H1 (cell line): ENCODE results near the gene SRSF1. TPM values are rescaled to one million over a fixed set of nuclear protein-coding genes. Genes with fewer than 3 reads are reported as not detected.

Experiments used
- EZH2 ChIP-seq: fragments of 200-600 bp; sonication (generic); IDR thresholded peaks from 2 replicates; pipeline ENCODE4 v1.7.1; 2012; ENCODE audit warnings: low read depth, mild to moderate bottlenecking, moderate library complexity, low read length, inconsistent platforms; ENCODE audit not compliant: severe bottlenecking
- polyA plus RNA-seq, 7 experiments: library from polyadenylated mRNA; depleted of rRNA in 3 of 7; stranded (reverse) in 5 of 7; unstranded in 2 of 7; fragments of >200 nt in 5 of 7; fragments of 200-250 nt in 2 of 7; gene quantifications; 1 replicate in 5 of 7; 2 replicates in 1 of 7; 4 replicates in 1 of 7; pipeline versions ENCODE4 v1.2.1 to v1.2.3, GENCODE V29; 2011 to 2013; ENCODE audit warnings: missing spikeins in 2 of 7, mixed read lengths in 2 of 7
- total RNA-seq: library from RNA; stranded (reverse); fragmentation: NEBNext Ultra II Directional; extraction: Animal tissue kit (Norgen Biotek cat#: 25700); gene quantifications from 2 replicates; pipeline ENCODE4 v1.2.1, GENCODE V29; 2021
- TF ChIP-seq, protein P1 (sequence below), 3 experiments: IDR thresholded peaks; 1 replicate in 2 of 3; 2 replicates in 1 of 3; pipeline versions ENCODE4 v1.5.1 to v1.6.1; 2011; ENCODE audit warnings: low read length in 3 of 3, mild to moderate bottlenecking in 3 of 3, inconsistent platforms in 2 of 3, low read depth in 1 of 3, moderate library complexity in 1 of 3; ENCODE audit not compliant: insufficient read depth in 1 of 3; ENCODE audit errors: control extremely low read depth in 1 of 3

The SRSF1 gene
- total and polyA plus RNA-seq, 2 of the 8 experiments (the other 6 are each of a cell fraction or from before 2014, with no cell fraction given), result 149 to 429 TPM

DNA sequence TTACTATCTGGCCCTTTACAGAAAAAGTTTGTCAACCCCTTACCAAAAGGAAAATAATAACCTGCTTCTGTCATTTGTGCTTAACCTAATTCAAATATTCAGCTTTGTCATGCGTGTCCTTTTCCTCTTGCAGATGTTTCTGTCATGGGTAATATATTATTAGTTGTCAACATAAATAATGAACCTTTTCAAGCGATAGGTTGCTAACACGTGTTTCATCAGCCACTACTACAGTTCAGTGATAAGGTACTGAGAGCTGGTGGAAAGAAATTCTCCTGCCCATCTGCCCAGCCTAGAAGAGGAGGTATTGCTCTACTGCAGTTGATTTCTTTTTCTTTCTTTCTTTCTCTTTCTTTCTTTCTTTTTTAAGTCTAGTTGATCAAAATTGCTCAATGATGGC is 12.0 kb upstream of the SRSF1 start (continued):
- TF ChIP-seq EZH2, result no peak
- TF ChIP-seq, protein P1, sequence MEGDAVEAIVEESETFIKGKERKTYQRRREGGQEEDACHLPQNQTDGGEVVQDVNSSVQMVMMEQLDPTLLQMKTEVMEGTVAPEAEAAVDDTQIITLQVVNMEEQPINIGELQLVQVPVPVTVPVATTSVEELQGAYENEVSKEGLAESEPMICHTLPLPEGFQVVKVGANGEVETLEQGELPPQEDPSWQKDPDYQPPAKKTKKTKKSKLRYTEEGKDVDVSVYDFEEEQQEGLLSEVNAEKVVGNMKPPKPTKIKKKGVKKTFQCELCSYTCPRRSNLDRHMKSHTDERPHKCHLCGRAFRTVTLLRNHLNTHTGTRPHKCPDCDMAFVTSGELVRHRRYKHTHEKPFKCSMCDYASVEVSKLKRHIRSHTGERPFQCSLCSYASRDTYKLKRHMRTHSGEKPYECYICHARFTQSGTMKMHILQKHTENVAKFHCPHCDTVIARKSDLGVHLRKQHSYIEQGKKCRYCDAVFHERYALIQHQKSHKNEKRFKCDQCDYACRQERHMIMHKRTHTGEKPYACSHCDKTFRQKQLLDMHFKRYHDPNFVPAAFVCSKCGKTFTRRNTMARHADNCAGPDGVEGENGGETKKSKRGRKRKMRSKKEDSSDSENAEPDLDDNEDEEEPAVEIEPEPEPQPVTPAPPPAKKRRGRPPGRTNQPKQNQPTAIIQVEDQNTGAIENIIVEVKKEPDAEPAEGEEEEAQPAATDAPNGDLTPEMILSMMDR (IDR thresholded peaks at IDR 0.05; ENCODE audit: control extremely low read depth in 1 of 3, insufficient read depth in 1 of 3, low read depth in 1 of 3, low read length in 3 of 3), result no peak
